MCF 10A (cell line): ENCODE measurements around the gene VRK1. TPM values are rescaled to one million over a fixed set of nuclear protein-coding genes. Genes with fewer than 3 reads are reported as not detected.

Source experiments
- BruUV-seq: library from RNA; stranded (reverse); fragments of 400-500 nt; replicated peaks from 2 replicates; lab custom pipeline; 2021; lab: Mats Ljungman, UMichigan
- CTCF ChIA-PET: fragments of 300-600 bp; sonication (Branson Sonifier 250); formaldehyde crosslinking; extraction: SDS; loops from one replicate; lab custom pipeline; 2021; ENCODE audit warnings: antibody characterized with exemption, inconsistent platforms; lab: Yijun Ruan, JAX
- POLR2A ChIA-PET: fragments of 300-600, 350-650 bp; sonication (Branson Sonifier 250); formaldehyde crosslinking; extraction: SDS; loops from one replicate; lab custom pipeline; 2020; ENCODE audit warnings: antibody characterized with exemption, inconsistent platforms; lab: Yijun Ruan, JAX
- DNase-seq: peaks from one replicate; pipeline ENCODE4 v3.0.0-alpha.2; 2018; ENCODE audit not compliant: unreplicated experiment
- H3K27ac Mint-ChIP-seq: one replicate; pipeline ENCODE4 v1.8.0; 2022; ENCODE audit warnings: mild to moderate bottlenecking, low read depth, mixed read lengths; ENCODE audit not compliant: unreplicated experiment
- H3K27me3 Mint-ChIP-seq: one replicate; pipeline ENCODE4 v1.8.0; 2022; ENCODE audit warnings: mixed read lengths; ENCODE audit not compliant: insufficient read depth, unreplicated experiment
- H3K36me3 Mint-ChIP-seq: one replicate; pipeline ENCODE4 v1.8.0; 2022; ENCODE audit warnings: mild to moderate bottlenecking, moderate library complexity, mixed read lengths; ENCODE audit not compliant: insufficient read depth, unreplicated experiment
- H3K4me1 Mint-ChIP-seq: one replicate; pipeline ENCODE4 v1.8.0; 2022; ENCODE audit warnings: mixed read lengths; ENCODE audit not compliant: insufficient read depth, unreplicated experiment
- H3K4me3 Mint-ChIP-seq: one replicate; pipeline ENCODE4 v1.8.0; 2022; ENCODE audit warnings: mild to moderate bottlenecking, moderate library complexity, mixed read lengths; ENCODE audit not compliant: unreplicated experiment
- H3K9me3 Mint-ChIP-seq: one replicate; pipeline ENCODE4 v1.8.0; 2022; ENCODE audit warnings: mixed read lengths; ENCODE audit not compliant: unreplicated experiment
- CTCF ChIP-seq: fragments of 200-600 bp; IDR thresholded peaks from one replicate; pipeline ENCODE4 v1.8.0; 2022; ENCODE audit warnings: antibody characterized with exemption, mild to moderate bottlenecking; ENCODE audit not compliant: unreplicated experiment
- intact Hi-C: fragments of 100-400 bp; cut with micrococcal nuclease; formaldehyde crosslinking; loops from 2 replicates; pipeline ENCODE4 v1.14.1; 2022
- total RNA-seq: library from RNA; stranded (reverse); gene quantifications from 2 replicates; pipeline ENCODE4 v1.2.3, GENCODE V29; 2022

The VRK1 gene
- total RNA-seq, 1 experiment from 2014 or later, result 17.7 TPM

DNA sequence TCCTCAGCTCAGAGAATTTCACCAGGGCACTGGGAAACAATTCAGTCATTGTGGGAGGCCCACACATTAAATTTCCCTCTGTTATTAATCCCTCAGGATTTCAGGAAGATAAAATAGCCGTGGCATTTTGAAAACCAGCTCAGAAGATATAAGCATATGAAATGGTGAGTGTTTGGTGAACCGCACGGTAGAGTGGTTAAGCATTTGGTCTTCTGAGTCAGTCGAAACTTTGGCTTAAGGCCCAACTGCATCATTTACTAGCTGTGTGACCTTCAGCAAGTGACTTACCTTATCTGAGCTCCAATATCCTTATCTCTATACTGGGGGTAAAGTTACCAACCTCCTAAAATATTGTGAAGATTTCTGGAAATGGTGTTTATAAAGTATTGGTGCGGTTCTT, 5.2 kb upstream of the VRK1 start:
- peak; percentile 24 for DNase-seq
- no TSS peak for BruUV-seq
- Mint-ChIP-seq H3K4me3 (no peak overlapping the region), H3K27ac (no peak overlapping the region), H3K27me3 (no peaks in the 10 kb centered on the region), H3K4me1 (no peaks in the 10 kb centered on the region), H3K36me3 (no peaks in the 10 kb centered on the region), H3K9me3 (no peaks in the 10 kb centered on the region)
- POLR2A ChIA-PET, result interaction anchor here (0.7 to 1.6 kb wide), 2 partner anchors 9 to 54 kb away, joined by 3 to 10 read pairs; no protein-coding TSS in a partner anchor
- intact Hi-C loops, result no loop called here
- CTCF ChIA-PET, result interaction anchor here (0.9 to 1.6 kb wide), 2 partner anchors 9 to 52 kb away, joined by 3 to 9 read pairs; no protein-coding TSS in a partner anchor
- no peak for TF ChIP-seq CTCF

DNA sequence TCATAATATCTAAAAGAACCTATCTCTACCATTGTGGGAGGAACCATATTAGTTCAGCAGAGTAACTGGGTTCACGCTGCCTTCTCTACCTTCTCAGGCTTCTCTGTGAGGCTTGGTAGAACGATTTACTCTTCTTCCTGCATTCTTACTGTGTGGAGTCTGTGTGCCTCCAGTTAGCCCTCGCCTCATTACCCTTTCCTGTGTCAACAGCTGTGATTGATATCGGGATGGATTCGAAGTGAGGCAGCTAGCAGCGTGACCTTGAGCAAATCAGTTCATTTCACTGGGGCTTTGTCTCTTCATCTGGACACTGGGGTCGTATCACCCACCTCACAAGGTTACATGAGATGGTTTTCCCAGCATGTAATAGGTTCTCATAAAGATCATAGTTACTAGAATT, 4.6 kb upstream of the VRK1 start:
- ChIA-PET POLR2A (interaction anchor here (0.7 to 1.6 kb wide), 2 partner anchors 10 to 53 kb away, joined by 3 to 10 read pairs; no protein-coding TSS in a partner anchor), CTCF (no interaction called here)
- Mint-ChIP-seq H3K4me3 (no peak overlapping the region), H3K4me1 (no peaks in the 10 kb centered on the region), H3K9me3 (no peaks in the 10 kb centered on the region), H3K27ac (peak overlapping the region; percentile 62), H3K27me3 (no peaks in the 10 kb centered on the region), H3K36me3 (no peaks in the 10 kb centered on the region)
- DNase-seq, result no peak
- intact Hi-C loops, result no loop called here
- BruUV-seq, result no TSS peak
- no peak for TF ChIP-seq CTCF

GRCh38 chr14:96793547-96793946, 3.6 kb upstream of the VRK1 start:
- Mint-ChIP-seq H3K27ac (no peak overlapping the region), H3K4me3 (no peak overlapping the region), H3K36me3 (no peaks in the 10 kb centered on the region), H3K4me1 (peaks cover 5% of the 10 kb centered on the region), H3K9me3 (no peaks in the 10 kb centered on the region), H3K27me3 (no peaks in the 10 kb centered on the region)
- ChIA-PET POLR2A (interaction anchor here (0.6 kb wide), 1 partner anchor 28 kb away, joined by 5 read pairs; no protein-coding TSS in a partner anchor), CTCF (no interaction called here)
- TF ChIP-seq CTCF, result no peak
- BruUV-seq, result no TSS peak
- intact Hi-C loops, result no loop called here
- DNase-seq, result peak; percentile 51

- intact Hi-C loops, result no loop called here
- TF ChIP-seq CTCF, result no peak
Measured at GRCh38 chr14:96795109-96795828, 1.9 kb upstream of the VRK1 start.

More at GRCh38 chr14:96795109-96795828, 1.9 kb upstream of the VRK1 start:
- Mint-ChIP-seq H3K4me3 (no peak overlapping the region), H3K27ac (no peak overlapping the region), H3K27me3 (no peaks in the 10 kb centered on the region), H3K36me3 (no peaks in the 10 kb centered on the region), H3K4me1 (peaks cover 21% of the 10 kb centered on the region), H3K9me3 (no peaks in the 10 kb centered on the region)
- ChIA-PET CTCF (interaction anchor here (1.7 to 3.2 kb wide), 2 partner anchors 12 to 57 kb away, joined by 8 to 15 read pairs; no protein-coding TSS in a partner anchor), POLR2A (interaction anchor here (0.5 to 4.1 kb wide), 5 partner anchors 8 to 69 kb away, joined by 3 to 35 read pairs (median 5); no protein-coding TSS in a partner anchor)
- DNase-seq, result no peak
- no TSS peak for BruUV-seq
